AG10803 (cell line): ENCODE results near the gene AVP.
"Not testable (repeated sequence)": the region's sequence is repeated elsewhere in the genome, so short reads cannot be mapped to it uniquely, and the experiment has no call there.

ENCODE experiments used
- DNase-seq: peaks from one replicate; pipeline ENCODE4 v3.0.0; 2010; ENCODE audit warnings: low read depth
- H3K4me3 ChIP-seq: 2 replicates; pipeline ENCODE4 v1.5.1; 2011; ENCODE audit warnings: mild to moderate bottlenecking, low read length, control low read depth
- TF ChIP-seq, protein P1 (sequence below): conservative IDR thresholded peaks from 2 replicates; pipeline ENCODE4 v1.5.1; 2011; ENCODE audit warnings: mild to moderate bottlenecking, low read length, control low read depth, inconsistent platforms

The AVP gene

DNA sequence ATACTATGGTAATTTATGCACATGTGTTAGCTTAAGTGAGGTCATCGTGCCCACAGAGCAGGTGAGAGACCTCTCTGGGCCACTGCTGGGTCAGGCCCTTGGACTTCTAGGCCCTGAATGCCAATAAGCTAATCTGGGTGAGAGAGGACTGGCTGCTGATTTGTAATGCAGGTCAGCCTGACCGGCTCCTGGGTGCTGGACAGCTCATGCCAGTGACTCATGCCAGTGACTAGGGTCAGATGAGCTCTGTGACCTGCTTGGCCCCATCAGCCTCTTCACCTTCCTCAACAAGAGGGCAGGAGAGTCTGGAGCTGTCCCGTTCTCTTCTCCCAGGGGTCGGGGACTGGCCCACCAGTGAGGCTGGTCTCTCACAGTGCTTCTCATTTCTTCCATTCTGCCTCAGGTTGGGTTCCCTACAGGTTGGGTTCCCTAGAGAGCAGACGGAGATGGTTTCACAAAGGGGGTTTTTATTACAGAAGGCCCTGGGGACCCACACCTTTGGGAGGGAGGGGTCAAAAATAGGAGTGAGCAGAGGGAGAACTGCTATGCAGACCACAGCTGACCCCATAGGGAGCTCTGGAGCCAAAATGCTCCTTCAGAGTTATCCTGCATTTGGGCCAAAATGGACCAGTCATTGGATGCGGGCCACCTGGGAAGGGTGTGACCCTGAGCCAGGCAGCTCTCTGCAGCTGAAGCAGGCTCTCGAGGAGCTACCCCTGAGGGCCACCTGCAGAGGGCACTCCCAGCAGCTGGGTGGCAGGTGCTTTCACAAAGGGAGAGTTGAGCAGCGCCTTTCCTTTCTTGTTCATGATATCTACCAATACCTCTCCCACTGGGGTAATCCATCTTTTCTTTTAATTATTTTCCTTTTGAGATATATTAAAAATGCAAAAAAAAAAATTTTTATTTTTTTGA, 15.3 kb downstream of the AVP start:
- TF ChIP-seq, protein P1, sequence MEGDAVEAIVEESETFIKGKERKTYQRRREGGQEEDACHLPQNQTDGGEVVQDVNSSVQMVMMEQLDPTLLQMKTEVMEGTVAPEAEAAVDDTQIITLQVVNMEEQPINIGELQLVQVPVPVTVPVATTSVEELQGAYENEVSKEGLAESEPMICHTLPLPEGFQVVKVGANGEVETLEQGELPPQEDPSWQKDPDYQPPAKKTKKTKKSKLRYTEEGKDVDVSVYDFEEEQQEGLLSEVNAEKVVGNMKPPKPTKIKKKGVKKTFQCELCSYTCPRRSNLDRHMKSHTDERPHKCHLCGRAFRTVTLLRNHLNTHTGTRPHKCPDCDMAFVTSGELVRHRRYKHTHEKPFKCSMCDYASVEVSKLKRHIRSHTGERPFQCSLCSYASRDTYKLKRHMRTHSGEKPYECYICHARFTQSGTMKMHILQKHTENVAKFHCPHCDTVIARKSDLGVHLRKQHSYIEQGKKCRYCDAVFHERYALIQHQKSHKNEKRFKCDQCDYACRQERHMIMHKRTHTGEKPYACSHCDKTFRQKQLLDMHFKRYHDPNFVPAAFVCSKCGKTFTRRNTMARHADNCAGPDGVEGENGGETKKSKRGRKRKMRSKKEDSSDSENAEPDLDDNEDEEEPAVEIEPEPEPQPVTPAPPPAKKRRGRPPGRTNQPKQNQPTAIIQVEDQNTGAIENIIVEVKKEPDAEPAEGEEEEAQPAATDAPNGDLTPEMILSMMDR = no peak
- no peak overlapping the region for H3K4me3 ChIP-seq
- DNase-seq = peak; percentile 23

DNA sequence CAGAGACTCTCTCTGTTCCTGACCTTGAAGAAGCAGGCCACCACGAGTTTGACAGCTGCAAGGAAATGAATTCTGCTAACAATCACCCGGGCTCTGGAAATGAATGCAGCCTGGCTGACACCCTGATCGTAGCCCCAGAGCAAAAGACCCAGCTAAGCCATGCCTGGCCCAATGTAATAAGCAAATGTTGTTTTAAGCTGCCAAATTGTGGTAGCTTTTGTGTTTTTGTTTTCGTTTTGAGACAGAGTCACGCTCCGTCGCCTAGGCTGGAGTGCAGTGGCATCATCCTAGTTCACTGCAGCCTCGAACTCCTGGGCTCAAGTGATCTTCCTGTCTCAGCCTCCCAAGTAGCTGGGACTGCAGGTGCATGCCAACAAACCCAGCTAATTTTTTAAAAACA, 16.4 kb downstream of the AVP start:
- DNase-seq = no peak
- no peak overlapping the region for H3K4me3 ChIP-seq
- TF ChIP-seq, protein P1 = no peak

DNA sequence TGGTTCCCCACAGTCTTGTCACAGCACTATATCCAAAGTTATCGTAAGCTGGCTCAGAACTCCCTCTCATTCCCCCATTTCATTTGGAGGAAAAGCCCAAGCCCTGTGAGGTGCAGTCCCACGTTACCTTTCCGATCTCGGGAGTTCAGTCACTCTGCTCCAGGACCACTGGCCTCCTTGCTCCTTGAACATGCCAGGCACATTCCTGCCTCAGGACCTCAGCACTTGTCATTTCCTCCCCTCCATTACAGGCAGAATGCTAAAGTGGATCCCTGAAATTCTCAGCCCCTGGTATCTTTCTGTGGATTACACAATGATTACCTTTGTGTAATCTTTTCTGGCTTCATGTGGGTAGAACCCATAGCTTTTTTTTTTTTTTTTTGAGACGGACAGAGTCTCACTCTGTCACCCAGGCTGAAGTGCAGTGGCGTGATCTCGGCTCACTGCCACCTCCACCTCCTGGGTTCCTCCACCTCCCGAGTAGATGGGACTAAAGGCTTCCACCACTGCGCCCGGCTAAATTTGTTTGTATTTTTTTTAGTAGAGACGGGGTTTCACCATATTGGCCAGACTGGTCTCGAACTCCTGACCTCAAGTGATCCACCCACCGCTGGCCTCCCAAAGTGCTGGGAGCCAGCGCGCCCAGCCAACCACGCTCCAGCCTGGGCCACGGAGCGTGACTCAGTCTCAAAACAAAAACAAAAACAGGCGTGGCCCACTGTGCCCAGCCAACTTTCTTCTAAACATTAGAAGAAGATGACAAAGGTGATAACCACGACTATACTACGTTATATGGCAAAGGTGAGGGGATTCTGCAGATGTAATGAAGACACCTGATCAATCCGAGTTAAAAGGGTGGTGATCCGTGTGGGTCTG, 17.1 kb downstream of the AVP start:
- TF ChIP-seq, protein P1 = 0 out of 2 replicates have a peak, but pooled peaks have one; percentile 7
- H3K4me3 ChIP-seq = no peak overlapping the region
- DNase-seq = peak; percentile 25

DNA sequence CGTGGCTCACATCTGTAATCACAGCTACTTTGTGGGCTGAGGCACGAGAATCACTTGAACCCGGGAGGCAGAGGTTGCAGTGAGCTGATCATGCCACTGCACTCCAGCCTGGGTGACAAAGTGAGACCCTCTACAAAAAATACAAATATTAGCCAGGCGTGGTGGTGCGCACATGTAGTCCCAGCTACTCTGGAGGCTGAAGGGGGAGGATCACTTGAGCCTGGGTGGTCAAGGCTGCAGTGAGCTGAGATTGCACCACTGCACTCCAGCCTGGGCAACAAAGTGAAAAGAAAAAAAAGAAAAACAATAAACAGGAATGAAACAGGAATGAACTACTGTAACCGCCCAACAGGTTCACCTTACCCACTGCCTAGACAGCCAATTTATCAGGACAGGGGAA, 20.4 kb downstream of the AVP start:
- H3K4me3 ChIP-seq = not testable (repeated sequence)

DNA sequence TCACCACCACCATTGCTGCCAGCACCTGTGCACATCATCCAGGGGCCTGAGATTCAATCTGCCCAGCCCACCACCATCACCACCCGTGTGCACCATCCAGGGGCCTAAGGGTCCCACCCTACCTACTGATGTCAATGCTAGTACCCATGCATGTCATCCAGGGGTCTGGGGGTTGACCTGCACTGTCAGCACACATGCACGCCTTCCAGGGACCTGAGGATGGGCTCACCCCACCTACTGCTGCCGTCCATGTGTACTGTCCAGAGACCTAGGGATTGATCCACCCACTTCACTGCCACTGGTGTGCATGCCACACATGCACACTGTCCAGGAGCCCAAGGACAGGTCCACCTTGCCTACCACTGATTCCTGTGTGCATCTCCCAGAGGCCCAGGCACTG, 25.0 kb downstream of the AVP start:
- no peak for DNase-seq
- TF ChIP-seq, protein P1 = no peak
- no peak overlapping the region for H3K4me3 ChIP-seq

More for the DNA sequence above, 20.4 kb downstream of the AVP start:
- not testable (repeated sequence) for DNase-seq

DNA sequence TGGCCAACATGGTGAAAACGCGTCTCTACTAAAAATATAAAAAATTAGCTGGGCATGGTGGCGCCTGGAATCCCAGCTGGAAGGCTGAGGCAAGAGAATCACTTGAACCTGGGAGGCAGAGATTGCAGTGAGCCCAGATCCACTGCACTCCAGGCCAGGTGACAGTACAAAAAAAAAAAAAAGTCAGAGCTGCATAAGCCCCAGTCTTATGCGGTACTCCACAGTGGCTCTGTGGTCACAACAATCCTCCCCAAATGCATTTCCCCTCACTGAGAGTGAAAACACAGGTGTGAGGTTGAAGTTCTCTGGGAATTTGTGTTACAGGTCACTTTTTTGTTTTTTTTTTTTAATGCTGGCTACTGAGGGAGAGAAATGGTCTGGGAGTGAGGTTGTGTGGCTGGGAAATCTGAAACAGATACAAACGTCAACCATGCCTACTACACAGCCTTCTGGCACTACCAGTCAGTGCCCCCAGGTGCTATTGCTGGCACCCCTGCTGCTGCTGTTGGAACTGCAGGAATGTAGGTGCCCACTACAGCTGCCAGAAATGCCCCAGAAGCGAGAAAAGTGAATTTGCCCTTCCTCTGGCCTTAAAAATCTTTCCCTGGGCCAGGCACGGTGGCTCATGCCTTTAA, 33.0 kb downstream of the AVP start:
- TF ChIP-seq, protein P1 = no peak
- DNase-seq = no peak
- H3K4me3 ChIP-seq = no peak overlapping the region
